Body of pancreas (tissue), 4 donors: ENCODE measurements around the gene ZNF76. TPM values are rescaled to one million over a fixed set of nuclear protein-coding genes. Genes with fewer than 3 reads are reported as not detected.
A peak's percentile ranks its signal among the peaks of the same experiment; 100 is the strongest.

Experiments used
- ATAC-seq: fragments of 150-250 bp; one replicate; pipeline ENCODE4 v1.9.1; 2016
- DNase-seq, 4 donors: peaks; one replicate each; pipeline ENCODE4 v3.0.0-alpha.2; 2019
- H3K27ac ChIP-seq, 4 donors: fragments of 200-600 bp; sonication (generic); 1 replicate in 3 of 4; 2 replicates in 1 of 4; pipeline versions ENCODE4 v1.5.1 to v1.6.1; 2016 to 2019; ENCODE audit warnings: mild to moderate bottlenecking in 1 of 4, mixed read lengths in 1 of 4, moderate library complexity in 1 of 4
- H3K27me3 ChIP-seq, 2 donors: fragments of 200-600 bp; sonication (generic); one replicate each; pipeline ENCODE4 v1.6.0; 2016; ENCODE audit warnings: mild to moderate bottlenecking in 1 of 2
- H3K36me3 ChIP-seq, 2 donors: fragments of 200-600 bp; sonication (generic); replicated peaks in 1 of 2; 2 replicates each; pipeline ENCODE4 v1.5.1; 2016; ENCODE audit warnings: low read depth in 2 of 2; ENCODE audit not compliant: insufficient read depth in 1 of 2
- H3K4me1 ChIP-seq: fragments of 200-600 bp; sonication (generic); one replicate; pipeline ENCODE4 v1.6.0; 2016
- H3K4me3 ChIP-seq, 2 donors: fragments of 200-600 bp; sonication (generic); 1 replicate in 1 of 2; 2 replicates in 1 of 2; pipeline ENCODE4 v1.5.1; 2016 to 2019
- H3K9me3 ChIP-seq, 3 donors: fragments of 200-600 bp; sonication (generic); 1 replicate in 2 of 3; 2 replicates in 1 of 3; pipeline ENCODE4 v1.5.1; 2016
- POLR2A ChIP-seq, 3 donors: fragments of 450-650 bp; IDR thresholded peaks; one replicate each; pipeline ENCODE4 v1.6.1; 2016; ENCODE audit warnings: antibody characterized with exemption in 3 of 3, mild to moderate bottlenecking in 2 of 3
- WGBS, 2 donors: methylation state at CpG; one replicate each; pipeline ENCODE4 v1.1.5; 2017; 5-methylcytosine and 5-hydroxymethylcytosine counted together
- intact Hi-C: fragments of 100-400 bp; cut with DNase I; formaldehyde crosslinking; loops from one replicate; pipeline ENCODE4 v1.15.1; 2023
- total RNA-seq, 2 donors: library from RNA; depleted of rRNA; stranded (reverse); fragments of >200 nt; gene quantifications; one replicate each; pipeline ENCODE4 v1.1.0, GENCODE V29; 2016
- TF ChIP-seq, protein P1 (sequence below), 7 experiments: fragments of 450-650 bp in 4 of 7; fragments of 200-600 bp in 3 of 7; sonication (generic) in 3 of 7; IDR thresholded peaks; one replicate each; pipeline ENCODE4 v1.5.1; 2016 to 2019; ENCODE audit warnings: antibody characterized with exemption in 7 of 7

The ZNF76 gene
- total RNA-seq, 2 donors from 2014 or later: 34.2 to 56.7 TPM

DNA sequence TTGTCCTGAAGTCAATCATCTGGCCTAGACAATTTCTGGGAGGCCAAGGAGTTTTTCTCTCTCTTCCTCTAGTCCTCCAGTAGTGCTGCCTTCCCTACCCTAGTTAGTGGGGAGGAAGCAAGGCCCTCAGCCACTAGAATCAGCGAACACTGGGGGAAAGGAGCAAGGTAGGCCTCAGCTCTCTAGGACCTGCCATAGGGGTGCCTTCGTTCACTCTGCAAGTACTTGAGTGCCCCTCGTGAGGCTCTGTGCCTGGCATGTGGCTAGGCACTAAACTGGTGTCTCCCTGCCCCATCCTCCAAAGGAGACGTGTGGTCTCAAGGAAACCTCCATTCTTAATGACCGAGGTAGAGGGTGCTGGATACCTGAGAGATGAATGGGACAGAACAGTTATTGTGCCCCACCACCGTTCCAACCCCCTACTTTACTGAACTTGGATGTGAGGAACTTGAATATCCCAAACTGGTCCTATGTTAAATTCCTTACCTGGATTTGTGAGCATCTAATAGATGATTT is 39.1 kb downstream of the ZNF76 start:
- Histone ChIP-seq H3K27ac (peak overlapping the region in 1 of 4 donors; percentile 76), H3K4me1 (peaks cover 35% of the 10 kb centered on the region)
- WGBS, 2 donors: 70 to 71% methylated on average over 5 to 6 of the region's 6 CpGs

DNA sequence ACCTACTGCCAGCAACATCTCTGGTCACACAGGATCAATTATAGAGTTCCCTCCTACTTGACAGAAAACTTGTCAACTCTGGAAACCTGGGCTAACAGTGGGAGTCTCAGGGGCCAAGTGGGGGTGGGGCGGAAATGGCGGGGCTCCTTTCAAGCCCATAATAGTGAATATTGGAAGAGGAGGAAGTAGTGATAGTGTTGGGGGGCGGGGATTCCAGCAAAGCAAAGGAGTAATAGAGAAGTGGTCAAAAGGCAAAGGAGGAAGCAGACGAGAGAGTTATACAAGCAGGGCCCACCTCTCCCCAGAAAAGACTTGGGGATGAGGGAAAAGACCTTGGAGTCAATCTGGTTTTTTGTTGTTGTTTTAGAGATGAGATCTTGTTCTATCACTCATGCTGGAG is 40.1 kb downstream of the ZNF76 start:
- no peaks in the 10 kb centered on the region for H3K27me3 ChIP-seq
- peaks cover 0 to 3% of the 10 kb centered on the region in 2 donors for H3K36me3 ChIP-seq
- H3K9me3 ChIP-seq: no peaks in the 10 kb centered on the region
- 68 to 73% methylated on average over 4 of the region's 4 CpGs for WGBS, 2 donors
- intact Hi-C loops: loop anchor here (5.0 kb wide), 1 partner anchor 153 kb away; the partner anchor contains the start of gene FANCE
- H3K27ac ChIP-seq: peak overlapping the region in 1 of 4 donors; percentile 43
- DNase-seq (peak in 2 of 4 donors; percentile 25 to 66), ATAC-seq (no peak)
- TF ChIP-seq, protein P1, sequence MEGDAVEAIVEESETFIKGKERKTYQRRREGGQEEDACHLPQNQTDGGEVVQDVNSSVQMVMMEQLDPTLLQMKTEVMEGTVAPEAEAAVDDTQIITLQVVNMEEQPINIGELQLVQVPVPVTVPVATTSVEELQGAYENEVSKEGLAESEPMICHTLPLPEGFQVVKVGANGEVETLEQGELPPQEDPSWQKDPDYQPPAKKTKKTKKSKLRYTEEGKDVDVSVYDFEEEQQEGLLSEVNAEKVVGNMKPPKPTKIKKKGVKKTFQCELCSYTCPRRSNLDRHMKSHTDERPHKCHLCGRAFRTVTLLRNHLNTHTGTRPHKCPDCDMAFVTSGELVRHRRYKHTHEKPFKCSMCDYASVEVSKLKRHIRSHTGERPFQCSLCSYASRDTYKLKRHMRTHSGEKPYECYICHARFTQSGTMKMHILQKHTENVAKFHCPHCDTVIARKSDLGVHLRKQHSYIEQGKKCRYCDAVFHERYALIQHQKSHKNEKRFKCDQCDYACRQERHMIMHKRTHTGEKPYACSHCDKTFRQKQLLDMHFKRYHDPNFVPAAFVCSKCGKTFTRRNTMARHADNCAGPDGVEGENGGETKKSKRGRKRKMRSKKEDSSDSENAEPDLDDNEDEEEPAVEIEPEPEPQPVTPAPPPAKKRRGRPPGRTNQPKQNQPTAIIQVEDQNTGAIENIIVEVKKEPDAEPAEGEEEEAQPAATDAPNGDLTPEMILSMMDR (IDR thresholded peaks at IDR 0.05): no peak
- no peak for TF ChIP-seq POLR2A (IDR thresholded peaks at IDR 0.05)
- peaks cover 35% of the 10 kb centered on the region for H3K4me1 ChIP-seq
- H3K4me3 ChIP-seq: no peak overlapping the region

More for the DNA sequence above, 39.1 kb downstream of the ZNF76 start:
- no peak for TF ChIP-seq POLR2A (IDR thresholded peaks at IDR 0.05)
- TF ChIP-seq, protein P1 (IDR thresholded peaks at IDR 0.05): no peak
- H3K27me3 ChIP-seq: no peaks in the 10 kb centered on the region
- H3K36me3 ChIP-seq: peaks cover 0 to 3% of the 10 kb centered on the region in 2 donors
- peak overlapping the region in 1 of 2 donors; percentile 71 for H3K4me3 ChIP-seq
- intact Hi-C loops: loop anchor here (5.0 kb wide), 1 partner anchor 154 kb away; the partner anchor contains the start of gene FANCE
- ATAC-seq: no peak
- no peaks in the 10 kb centered on the region for H3K9me3 ChIP-seq
- no peak for DNase-seq

DNA sequence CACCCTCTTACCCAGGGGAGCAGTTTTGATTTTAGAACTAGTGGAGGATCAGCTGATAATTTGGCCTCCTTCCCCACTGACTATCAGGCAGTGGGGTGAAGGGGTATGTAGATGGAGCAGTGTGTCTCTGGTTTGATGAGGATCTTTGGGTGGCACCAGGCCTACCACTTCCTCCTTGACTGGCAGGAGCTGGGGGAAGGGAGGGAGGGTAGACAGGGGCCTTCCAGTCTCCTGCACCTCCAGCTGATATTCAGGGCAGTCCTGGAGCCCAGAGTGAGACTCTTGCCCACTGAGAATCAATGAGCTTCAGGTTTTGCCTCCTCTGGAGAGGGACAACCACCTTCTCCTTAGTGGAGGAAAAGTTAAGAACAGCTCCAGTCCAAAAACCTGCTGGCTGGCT is 41.3 kb downstream of the ZNF76 start:
- intact Hi-C loops: no loop called here
- H3K27ac ChIP-seq: peak overlapping the region in 1 of 4 donors; percentile 43
- ATAC-seq: no peak

DNA sequence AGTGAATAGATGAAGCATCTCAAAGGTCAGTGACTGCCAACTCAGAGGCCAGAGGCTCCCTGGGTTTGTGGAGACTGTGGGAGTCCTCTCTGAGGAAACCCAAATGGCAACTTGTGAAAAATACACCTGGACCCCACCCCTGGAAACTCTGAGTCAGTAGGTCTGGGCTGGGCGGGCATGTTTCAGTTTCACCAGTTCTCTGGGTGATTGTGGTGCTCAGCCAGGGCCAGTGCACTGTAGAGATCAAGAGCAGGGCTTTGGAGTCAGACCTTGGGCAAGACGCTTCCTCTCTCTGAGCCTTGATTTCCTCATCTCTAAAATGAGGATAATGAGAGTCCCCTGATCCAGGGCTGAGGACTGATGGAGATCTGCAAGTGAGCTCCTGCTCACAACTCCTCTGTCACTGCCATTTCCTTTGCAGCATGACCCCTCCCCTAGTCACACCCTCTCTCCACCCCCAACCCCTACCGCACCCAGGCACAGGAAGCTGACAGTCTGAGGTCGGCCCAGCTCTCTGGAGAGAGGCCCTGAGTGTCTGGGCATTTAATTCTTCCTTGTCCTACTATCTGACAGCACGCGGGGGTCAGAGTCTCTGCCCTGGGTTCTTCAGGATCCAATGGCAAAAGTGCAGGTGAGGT is 43.2 kb downstream of the ZNF76 start:
- Histone ChIP-seq H3K27ac (peak overlapping the region in 1 of 4 donors; percentile 33), H3K9me3 (no peaks in the 10 kb centered on the region), H3K4me1 (peaks cover 26% of the 10 kb centered on the region), H3K36me3 (no peaks in the 10 kb centered on the region), H3K27me3 (no peaks in the 10 kb centered on the region), H3K4me3 (no peak overlapping the region)
- ATAC-seq: no peak
- peak in 1 of 3 donors; percentile 24 for TF ChIP-seq POLR2A (IDR thresholded peaks at IDR 0.05)
- TF ChIP-seq, protein P1 (IDR thresholded peaks at IDR 0.05): no peak
- DNase-seq: peak in 1 of 4 donors; percentile 53
- WGBS, 2 donors: 57 to 77% methylated on average over 4 to 6 of the region's 6 CpGs
- intact Hi-C loops: no loop called here

More for the DNA sequence above, 41.3 kb downstream of the ZNF76 start:
- peak in 1 of 4 donors; percentile 27 for DNase-seq
- no peak overlapping the region for H3K4me3 ChIP-seq
- TF ChIP-seq POLR2A (IDR thresholded peaks at IDR 0.05): no peak
- TF ChIP-seq, protein P1 (IDR thresholded peaks at IDR 0.05): no peak
- no peaks in the 10 kb centered on the region for H3K27me3 ChIP-seq
- peaks cover 35% of the 10 kb centered on the region for H3K4me1 ChIP-seq
- H3K9me3 ChIP-seq: no peaks in the 10 kb centered on the region
- no peaks in the 10 kb centered on the region for H3K36me3 ChIP-seq
